Measurements from ENCODE around the gene BRSK2. TPM values are rescaled to one million over a fixed set of nuclear protein-coding genes. Genes with fewer than 3 reads are reported as not detected.

The BRSK2 gene
- total and polyA plus RNA-seq, 2 experiments from 2014 or later = 4.7 to 13.6 TPM

DNA sequence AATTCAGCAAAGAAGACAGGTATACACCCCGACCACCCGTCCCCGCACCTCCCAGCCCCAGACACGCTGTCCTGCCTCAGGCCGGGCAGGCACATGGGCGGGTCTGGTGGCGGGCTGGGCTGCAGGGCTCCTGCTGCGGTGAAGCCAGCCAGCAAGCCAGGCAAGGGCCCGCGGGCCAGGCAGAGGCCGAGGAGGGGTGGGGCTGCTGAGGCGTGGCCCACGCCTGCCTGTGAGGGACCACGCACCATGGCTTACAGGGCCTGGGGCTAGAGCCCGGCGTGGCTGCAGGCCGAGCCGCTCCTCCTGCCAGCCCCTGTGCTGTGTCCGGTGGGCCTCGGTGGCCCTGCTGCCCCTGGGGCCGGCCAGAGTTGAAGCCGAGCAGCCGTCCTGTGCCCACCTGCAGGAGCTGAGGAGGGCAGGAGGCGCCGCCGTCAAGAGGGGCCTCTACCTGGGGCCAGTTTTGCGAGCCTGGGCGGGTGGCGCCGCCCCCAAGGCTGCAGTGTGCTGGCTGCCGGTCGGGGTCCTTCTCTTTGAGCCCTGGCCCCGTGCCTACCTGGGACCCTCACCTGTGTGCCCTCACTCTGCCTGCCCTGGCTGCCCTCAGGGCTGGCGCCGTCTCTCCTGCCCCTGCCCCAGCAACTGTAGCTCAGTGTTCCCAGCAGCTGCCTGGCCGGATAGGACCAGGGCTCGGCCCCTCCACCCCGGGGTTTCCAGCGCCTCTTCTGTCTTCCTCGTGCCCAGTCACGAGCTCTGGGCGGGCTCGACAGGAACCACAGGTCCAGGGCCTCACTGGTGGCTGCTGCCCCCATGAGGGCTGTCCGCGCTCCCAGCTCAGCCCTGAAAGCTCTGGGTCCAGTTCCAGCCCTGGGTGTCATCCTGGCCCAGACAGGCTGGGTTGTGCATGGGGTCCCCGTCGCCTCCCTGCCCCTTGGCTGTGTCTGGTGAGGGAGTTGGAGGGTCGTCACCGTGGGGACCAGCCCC lies 58.4 kb downstream of the BRSK2 start:
- no peak overlapping the region for H3K27ac ChIP-seq
- no peaks in the 10 kb centered on the region for H3K4me1 ChIP-seq (ENCODE audit: insufficient read depth)
- WGBS (ENCODE audit: low lambda C conversion rate, missing lambda C conversion rate) = 90% methylated on average over 48 of the region's 49 CpGs
- no peaks in the 10 kb centered on the region for H3K9me2 ChIP-seq (replicated peaks; ENCODE audit: insufficient read depth)
- TF ChIP-seq EZH2 (IDR thresholded peaks at IDR 0.05; ENCODE audit: borderline replicate concordance) (no peak), CTCF (IDR thresholded peaks at IDR 0.05; ENCODE audit: poor library complexity) (no peak), EZH2phosphoT487 (IDR thresholded peaks at IDR 0.05; ENCODE audit: low read depth, severe bottlenecking, unreplicated experiment) (no peak)
- H3K4me3 ChIP-seq = no peak overlapping the region
- H3K4me2 ChIP-seq = no peak overlapping the region
- no peaks in the 10 kb centered on the region for H4K20me1 ChIP-seq (ENCODE audit: insufficient read depth, poor library complexity, severe bottlenecking)
- no peak for DNase-seq (ENCODE audit: low spot score)
- no peaks in the 10 kb centered on the region for H3K36me3 ChIP-seq (replicated peaks; ENCODE audit: insufficient read depth, low read depth)
- no peaks in the 10 kb centered on the region for H3K27me3 ChIP-seq
- no peak overlapping the region for H2AFZ ChIP-seq
- no peaks in the 10 kb centered on the region for H3K9me3 ChIP-seq (ENCODE audit: low read depth)
- H3K79me2 ChIP-seq = no peaks in the 10 kb centered on the region

DNA sequence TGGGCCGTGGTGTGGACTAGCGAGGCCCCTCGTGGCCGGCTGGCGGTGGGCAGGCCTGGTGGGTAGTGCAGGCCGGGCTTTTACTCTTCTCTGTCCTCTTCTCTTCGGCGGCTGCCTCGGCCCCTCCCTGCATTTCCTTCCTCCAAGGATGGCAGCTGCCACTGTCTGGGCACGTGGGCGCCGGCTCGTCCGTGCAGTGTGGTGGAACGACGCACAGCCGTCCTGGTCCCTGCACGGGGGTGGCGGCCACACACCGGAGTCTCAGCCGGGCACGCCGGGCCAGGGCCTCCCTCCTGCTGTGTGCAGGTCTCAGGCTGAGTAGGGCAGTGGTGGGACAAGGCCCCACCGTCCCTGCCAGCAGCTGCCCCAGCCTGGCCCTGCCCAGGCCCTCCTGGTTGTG lies 59.1 kb downstream of the BRSK2 start:
- 91% methylated on average over 24 of the region's 24 CpGs for WGBS (ENCODE audit: low lambda C conversion rate, missing lambda C conversion rate)
- H3K27me3 ChIP-seq = no peaks in the 10 kb centered on the region
- no peaks in the 10 kb centered on the region for H3K9me2 ChIP-seq (replicated peaks; ENCODE audit: insufficient read depth)
- no peaks in the 10 kb centered on the region for H3K4me1 ChIP-seq (ENCODE audit: insufficient read depth)
- DNase-seq (ENCODE audit: low spot score) = no peak
- no peaks in the 10 kb centered on the region for H3K9me3 ChIP-seq (ENCODE audit: low read depth)
- H2AFZ ChIP-seq = no peak overlapping the region
- no peak overlapping the region for H3K4me2 ChIP-seq
- H4K20me1 ChIP-seq (ENCODE audit: insufficient read depth, poor library complexity, severe bottlenecking) = no peaks in the 10 kb centered on the region
- H3K27ac ChIP-seq = no peak overlapping the region
- H3K4me3 ChIP-seq = no peak overlapping the region
- H3K79me2 ChIP-seq = no peaks in the 10 kb centered on the region
- no peaks in the 10 kb centered on the region for H3K36me3 ChIP-seq (replicated peaks; ENCODE audit: insufficient read depth, low read depth)
- TF ChIP-seq EZH2phosphoT487 (IDR thresholded peaks at IDR 0.05; ENCODE audit: low read depth, severe bottlenecking, unreplicated experiment) = no peak
- TF ChIP-seq CTCF (IDR thresholded peaks at IDR 0.05; ENCODE audit: poor library complexity) = no peak

DNA sequence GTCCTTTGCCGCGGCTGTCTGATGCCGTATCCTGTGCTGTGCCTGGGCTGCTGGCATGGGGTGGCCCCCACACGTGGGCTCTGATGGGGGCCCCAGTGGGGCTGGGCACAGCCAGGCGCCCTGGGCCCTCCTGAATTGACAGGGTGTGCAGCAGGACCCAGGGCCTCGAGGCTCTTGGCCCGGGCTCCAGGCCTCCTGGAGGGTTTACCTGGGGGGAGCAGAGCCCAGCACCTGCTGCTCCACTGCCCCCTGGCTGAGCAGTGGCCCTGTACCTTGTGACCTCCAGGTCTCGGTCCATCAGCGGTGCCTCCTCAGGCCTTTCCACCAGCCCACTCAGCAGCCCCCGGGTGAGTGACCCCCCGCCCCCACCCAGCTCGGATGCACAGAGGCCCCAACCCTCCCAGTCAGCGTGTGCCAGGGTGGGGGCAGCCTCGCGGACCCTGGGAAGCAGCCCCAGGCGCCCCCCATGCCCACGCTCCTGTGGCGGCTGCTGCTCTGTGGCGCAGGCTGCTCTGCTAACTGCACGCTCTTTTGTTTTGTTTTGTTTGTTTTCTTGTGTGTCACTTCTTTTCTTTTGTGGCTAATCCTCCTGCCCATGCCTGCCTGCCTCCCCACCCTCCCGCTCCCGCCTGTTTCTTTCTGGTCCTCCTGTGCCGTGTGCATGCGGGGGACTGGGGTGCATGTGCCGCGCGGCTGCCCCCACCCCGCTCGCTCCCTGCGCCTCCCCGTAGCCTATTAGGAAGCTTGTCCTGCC lies 59.9 kb downstream of the BRSK2 start:
- Histone ChIP-seq H3K79me2 (no peaks in the 10 kb centered on the region), H3K36me3 (replicated peaks; ENCODE audit: insufficient read depth, low read depth) (no peaks in the 10 kb centered on the region), H2AFZ (no peak overlapping the region), H3K27me3 (no peaks in the 10 kb centered on the region), H3K9me3 (ENCODE audit: low read depth) (no peaks in the 10 kb centered on the region), H3K4me2 (no peak overlapping the region), H3K4me3 (no peak overlapping the region), H4K20me1 (ENCODE audit: insufficient read depth, poor library complexity, severe bottlenecking) (no peaks in the 10 kb centered on the region), H3K4me1 (ENCODE audit: insufficient read depth) (no peaks in the 10 kb centered on the region), H3K9me2 (replicated peaks; ENCODE audit: insufficient read depth) (no peaks in the 10 kb centered on the region), H3K27ac (no peak overlapping the region)
- no peak for DNase-seq (ENCODE audit: low spot score)
- TF ChIP-seq EZH2phosphoT487 (IDR thresholded peaks at IDR 0.05; ENCODE audit: low read depth, severe bottlenecking, unreplicated experiment) = no peak
- TF ChIP-seq EZH2 (IDR thresholded peaks at IDR 0.05; ENCODE audit: borderline replicate concordance) = no peak
- no peak for TF ChIP-seq CTCF (IDR thresholded peaks at IDR 0.05; ENCODE audit: poor library complexity)
- WGBS (ENCODE audit: low lambda C conversion rate, missing lambda C conversion rate) = 84% methylated on average over 17 of the region's 31 CpGs
